ENCODE data around the gene STIL.
"Not testable (repeated sequence)": the region's sequence is repeated elsewhere in the genome, so short reads cannot be mapped to it uniquely, and the experiment has no call there.

Gene STIL

DNA sequence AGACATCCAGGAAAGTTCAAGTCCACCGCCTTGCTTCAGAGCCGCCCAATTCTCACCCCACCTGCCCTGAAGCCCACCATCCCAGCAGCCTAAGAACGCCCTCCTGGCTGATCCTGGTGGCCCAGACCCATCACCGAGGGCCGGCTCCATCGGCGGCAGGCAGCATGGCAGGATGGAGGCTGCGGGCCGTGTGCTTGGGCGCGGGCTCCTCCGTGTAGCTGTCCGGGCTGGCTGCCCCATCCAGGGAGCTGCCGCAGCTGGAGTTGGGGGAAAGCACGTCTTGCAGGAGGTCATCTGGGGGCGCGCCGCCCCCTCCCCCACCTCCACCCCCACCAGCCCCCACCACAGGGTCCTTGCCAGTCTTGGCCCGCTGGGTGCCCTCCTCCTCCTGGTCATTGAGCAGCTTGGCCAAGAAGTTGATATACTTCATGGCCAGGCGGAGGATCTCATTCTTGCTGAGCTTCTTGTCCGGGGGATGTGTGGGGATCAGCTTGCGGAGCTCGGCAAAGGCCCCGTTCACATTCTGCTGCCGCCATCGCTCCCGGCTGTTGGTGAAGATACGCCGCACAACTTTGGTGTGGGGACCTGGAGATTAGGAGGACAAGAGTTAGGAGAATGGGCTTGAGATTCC lies 94.2 kb downstream of the STIL start:
- no peak for DNase-seq (ENCODE audit: low read depth in 2 of 2)

DNA sequence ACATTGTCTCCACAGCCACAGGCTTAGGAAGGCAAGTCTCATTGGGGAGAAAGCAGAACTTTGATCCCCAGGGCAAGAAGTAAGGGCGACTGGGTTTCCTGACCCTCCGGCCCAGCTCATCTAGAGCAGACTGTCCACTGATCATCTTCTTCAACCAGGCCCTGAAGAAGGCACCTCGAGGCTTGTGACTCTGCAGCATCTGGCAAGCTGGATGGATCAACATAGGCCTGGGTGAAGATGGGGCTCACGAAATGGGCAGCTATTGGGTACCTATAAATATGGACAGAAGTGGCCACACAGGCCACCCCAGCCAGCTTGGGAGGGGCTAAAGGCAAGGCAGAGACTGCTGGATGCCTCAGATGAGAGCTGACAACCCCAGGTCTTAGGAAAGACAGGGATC lies 94.9 kb downstream of the STIL start:
- DNase-seq (ENCODE audit: low read depth in 2 of 2), result no peak

DNA sequence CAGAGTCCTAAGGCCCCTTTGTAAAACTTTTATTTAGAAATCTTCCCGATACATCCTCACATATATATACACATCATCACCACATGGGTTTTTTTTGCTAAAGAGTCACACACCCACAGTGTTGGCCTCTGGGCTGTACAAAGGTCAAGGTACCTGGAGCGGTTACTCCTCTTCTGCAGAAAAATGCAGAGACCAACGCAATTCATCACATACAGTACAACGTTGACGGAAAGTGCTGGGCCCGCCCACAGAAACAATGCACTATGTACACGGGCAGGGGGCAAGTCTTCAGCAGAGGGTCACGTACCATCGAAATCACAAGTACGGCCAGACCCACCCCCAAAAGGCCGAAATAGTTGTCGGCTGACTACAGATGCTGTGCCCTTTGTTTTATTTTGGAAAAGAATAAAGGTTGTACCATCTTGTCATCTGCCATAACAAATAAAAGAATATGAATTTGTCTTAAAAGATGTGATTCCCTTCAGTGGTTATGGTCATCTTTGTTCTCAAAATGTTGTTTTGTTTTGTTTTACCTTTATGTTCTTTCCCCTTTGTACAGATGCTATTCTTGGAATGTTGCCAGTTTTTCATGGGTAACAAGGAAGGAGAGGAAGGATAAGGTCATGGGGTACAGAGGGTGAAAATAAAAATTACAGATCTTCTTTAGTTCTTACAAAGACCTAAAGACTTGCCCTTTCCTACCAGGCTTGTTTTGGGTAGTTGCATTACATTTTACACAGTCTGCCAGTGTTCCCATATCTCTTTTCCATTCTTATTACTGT lies 97.5 kb downstream of the STIL start:
- DNase-seq (ENCODE audit: low read depth in 2 of 2), result no peak

DNA sequence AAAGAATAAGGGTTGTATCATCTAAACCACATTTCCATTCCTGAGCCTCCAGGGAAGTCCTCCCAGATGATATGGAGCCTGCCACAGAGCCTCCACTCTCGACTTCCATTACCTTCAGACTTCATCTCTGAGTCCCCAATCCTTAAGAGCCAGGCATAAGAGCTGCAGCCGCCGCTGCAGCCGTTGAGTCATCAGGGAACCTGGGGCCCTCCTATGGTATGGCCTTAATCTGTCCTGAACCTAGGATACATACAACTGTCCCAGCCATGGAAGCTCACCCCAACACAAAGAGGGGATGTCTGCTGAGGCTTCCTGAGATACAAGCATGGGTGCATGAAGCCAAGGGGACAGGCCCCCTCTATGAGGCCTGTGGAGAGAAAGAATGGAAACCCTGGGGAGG lies 98.2 kb downstream of the STIL start:
- DNase-seq (ENCODE audit: low read depth in 2 of 2), result no peak

DNA sequence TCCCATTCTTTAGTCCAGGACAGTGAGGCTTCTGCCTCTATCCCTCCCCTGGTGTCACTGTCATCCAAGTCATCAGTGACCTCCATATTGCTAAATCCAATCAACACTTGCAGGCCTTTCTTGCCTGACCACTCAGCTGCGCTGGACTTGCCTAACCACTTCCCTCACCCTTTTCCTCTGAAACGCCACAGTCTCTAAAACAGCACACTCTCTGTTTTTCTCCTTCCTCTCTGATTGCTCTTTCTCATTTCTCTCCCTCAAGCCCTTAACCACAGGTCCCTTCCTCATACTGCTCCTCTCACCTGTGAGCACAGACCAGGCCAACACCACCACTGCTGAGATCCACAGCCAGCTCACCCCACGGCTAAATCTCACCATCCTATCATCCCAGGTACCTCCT lies 99.4 kb downstream of the STIL start:
- DNase-seq (ENCODE audit: low read depth in 2 of 2), result no peak

DNA sequence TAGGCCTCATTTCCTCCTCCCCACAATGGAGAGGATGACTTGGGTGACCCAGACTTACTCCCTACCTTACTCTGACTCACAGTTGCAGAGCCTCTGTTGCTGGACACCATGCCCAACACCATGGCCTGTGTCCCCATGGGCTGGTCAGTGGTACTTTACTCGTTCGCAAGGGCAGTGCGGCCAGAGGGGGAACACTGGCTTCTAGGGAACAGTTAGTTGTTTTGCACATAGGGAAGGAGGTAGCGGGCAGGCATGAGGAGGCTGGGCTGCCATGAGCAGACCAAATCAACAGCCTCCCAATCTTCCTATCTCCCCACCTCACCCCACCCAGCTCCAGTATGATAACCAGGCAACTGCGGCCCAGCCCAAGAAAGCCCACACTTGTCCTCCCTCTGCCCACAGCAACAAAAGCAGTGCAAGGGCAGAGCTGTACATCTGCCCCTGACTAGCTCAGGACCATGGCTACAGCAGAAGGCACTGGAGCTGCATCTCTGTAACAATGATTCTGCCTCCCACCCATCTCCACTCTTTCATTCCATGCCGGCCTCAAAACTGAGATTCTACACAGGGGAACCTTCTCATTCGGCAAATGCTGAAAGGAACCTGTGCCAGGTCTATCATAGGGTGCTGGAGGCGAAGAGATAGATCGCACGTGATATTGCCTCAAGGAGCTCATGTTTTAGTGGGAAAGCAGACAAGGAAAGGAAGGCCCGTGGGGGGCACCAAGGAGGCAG lies 100.5 kb downstream of the STIL start:
- no peak for DNase-seq (ENCODE audit: low read depth in 2 of 2)

DNA sequence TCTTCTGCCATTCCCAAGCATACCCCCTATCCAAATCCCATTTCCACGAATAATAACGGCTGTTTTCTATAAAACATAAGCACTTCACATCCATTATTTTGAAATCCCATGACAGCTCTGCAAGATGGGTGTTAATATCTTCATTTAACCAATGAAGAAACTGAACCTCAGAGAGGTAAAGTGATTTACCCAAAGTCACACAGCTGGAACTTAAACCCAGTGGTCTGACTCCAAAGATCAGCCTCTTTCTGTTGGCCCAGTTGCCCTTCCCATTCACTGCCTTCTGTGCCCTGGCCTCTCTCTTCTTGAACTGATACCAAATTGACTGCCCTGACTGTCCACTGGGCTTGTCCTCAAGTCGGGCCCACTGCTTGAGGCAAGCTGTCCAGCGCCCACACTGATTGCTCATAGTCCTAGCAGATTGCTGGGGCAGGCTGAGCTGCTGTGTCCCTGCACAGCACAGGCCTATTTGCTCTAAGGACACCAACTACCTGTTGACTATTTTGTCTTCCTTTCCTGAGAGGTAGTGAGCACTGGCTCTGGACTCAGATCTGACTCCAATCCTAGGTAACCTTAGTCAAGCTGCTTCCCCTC lies 101.2 kb downstream of the STIL start:
- no peak for DNase-seq (ENCODE audit: low read depth in 2 of 2)

DNA sequence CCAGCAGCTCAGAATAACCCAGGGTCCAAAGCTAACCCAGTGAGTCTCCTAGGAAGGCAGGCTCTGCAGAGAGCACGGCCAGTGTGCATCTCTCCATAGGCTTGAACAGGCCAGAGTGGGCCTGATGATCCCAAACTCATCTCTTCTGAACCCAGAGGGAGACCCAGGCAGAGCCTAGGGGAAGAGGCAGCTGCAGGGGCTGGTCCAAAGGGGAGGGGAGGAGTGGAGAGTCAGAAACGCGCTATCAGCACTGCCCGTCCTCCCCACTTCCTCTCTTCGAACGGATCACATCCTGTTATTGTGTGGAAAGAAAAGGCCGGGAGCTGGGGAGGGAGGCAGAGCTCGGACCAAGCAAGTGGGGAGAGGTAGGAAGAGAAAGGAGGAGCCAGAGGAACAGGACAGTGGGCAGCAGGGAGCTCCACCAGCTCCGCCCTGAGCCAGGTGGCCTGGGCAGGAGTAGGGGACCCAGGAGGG lies 102.1 kb downstream of the STIL start:
- DNase-seq (ENCODE audit: low read depth in 2 of 2), result no peak

DNA sequence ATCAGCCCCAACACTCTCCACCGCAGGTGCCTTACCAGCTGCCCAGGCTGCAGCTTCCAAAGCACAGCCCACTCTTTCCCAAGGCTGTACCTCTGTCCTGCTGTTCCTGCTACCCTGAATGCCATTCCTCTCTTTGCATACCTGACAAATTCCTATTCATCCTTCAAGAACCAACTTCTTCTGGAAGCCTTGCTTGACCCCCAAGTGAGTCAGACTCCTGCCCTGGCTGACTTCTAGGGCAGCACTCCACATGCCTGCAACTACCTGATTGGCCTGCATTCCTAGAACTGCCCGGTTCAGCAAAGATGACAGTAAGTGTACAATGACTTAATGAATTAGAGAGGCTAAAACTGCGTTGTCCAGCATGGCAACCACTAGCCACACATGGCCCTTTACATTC lies 103.3 kb downstream of the STIL start:
- no peak for DNase-seq (ENCODE audit: low read depth in 2 of 2)

DNA sequence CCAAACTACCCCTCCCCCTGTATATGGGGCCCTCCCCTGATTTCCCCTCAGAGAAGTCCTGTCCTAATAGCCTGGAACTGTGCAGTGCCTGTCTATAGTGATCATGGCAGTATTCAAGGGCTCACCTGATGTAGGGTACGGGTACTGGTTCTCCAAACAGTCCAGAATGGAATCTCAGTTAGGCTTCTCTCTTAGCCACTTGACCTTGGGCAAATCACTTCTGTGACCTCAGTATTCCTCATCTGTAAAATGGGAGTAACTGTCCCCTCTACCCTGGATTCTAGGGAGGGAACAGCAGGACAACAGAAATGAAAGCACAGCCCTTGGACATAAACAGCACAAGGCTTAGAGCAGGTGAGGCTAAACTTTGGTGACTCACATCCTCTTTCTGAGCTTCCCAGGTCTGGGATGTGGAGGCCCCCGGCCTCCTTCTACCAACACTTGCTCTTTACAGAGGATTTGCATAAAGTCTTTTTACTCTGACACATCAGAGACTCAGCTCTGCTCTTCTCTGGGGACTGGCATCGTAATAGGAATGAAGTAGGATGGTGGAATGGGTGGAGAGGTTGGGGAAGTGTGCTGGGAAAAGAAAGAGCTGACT lies 104.1 kb downstream of the STIL start:
- DNase-seq (ENCODE audit: low read depth in 2 of 2), result no peak

DNA sequence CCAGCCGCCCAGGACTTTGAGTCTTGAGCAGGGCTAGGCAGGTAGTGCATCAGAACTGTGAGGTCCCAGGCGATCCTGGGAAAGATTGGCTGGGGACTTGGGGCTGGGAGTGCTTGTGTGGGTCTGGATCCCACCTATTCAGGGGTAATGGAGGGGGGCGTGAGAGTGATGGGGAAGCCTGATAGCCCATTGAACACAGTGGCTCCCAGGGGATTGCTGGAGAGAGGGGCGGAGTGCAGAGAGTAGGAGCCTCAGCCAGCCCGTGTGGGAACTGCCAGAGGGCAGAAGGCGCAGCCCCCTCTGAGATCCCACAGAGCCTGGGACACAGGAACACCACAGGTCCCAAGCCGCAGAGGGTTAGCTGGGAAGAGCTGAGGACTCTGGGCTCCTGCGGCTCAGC lies 104.9 kb downstream of the STIL start:
- no peak for DNase-seq (ENCODE audit: low read depth in 2 of 2)

DNA sequence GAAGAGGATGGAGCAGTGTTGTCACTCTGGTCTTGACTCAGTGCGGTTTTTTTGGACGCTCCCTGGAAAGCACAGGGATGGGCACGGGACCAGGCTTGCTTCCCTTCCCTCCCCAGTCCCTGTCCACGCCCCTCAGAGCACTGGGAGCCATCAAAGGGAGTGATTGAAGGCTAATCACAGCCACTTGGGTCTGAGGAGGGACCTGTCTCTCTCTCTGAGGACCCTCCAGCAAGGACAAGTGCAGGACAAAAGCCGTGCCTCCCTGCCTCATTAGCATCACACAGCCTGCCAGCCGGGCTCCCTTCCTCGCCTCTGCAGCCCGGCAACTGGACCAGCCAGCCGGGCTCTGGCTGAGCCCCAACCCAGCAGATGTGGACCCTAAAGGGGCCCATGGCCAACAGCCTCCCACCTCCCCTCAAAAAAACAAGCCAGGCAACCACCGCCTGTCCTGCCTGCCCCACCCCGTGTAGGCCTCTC lies 105.5 kb downstream of the STIL start:
- no peak for DNase-seq (ENCODE audit: low read depth in 2 of 2)

DNA sequence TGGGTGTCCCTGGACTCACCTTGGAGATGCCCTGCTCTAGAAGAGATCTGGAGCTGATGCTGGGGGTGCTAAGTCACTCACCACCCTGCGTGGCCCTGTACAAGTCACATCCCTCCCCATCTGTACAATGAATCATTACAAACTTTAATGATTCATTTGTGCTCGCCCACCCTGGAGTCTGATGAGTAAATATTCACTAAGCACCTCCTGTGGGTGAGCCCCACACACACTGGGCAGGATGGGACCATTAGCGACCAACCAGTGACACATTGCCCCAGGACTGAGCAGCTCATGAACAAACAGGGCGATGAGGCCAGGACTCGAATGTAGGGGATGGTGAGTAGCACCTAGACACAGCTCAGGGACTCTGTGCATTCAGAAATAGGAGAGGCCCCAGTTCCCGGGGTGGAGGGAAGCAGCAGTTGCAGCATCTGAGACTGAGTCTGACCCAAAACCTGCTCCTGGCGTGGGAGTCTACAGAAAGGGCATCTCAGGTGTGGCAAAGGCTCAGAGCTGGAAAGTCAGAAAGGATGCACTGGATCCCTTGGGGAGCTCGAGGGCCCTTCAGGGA lies 106.1 kb downstream of the STIL start:
- DNase-seq (ENCODE audit: low read depth in 2 of 2), result no peak

DNA sequence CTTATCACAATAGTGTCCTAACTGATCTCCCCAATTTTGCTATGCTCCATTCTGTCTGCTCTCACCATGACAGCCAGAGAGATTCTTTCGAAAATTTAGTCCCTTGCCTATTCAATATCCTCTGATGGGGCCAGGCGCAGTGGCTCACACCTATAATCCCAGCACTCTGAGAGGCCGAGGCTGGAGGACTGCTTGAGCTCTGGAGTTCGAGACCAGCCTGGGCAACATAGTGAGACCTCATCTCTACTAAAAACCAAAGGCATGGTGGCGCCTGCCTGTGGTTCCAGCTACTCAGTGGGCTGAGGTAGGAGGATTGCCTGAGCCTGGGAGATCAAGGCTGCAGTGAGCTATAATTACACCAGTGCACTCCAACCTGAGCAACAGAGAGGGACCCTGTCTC lies 108.0 kb downstream of the STIL start:
- DNase-seq (ENCODE audit: low read depth in 2 of 2), result no peak

DNA sequence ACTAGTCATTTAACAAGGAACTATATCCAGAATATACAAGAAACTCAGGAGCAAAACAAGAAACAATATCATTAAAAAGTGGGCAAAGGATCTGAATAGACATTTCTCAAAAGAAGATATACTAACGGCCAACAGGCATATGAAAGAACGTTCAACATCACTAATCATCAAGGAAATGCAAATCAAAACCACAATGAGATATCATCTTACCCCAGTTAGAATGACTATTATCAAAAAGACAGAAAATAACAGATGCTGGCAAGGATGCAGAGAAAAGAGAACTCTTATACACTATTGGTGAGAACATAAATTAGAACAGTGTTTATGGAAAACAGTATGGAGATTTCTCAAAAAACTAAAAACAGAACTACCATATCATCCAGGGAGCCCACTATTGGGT lies 110.4 kb downstream of the STIL start:
- not testable (repeated sequence) for DNase-seq (ENCODE audit: low read depth in 2 of 2)

DNA sequence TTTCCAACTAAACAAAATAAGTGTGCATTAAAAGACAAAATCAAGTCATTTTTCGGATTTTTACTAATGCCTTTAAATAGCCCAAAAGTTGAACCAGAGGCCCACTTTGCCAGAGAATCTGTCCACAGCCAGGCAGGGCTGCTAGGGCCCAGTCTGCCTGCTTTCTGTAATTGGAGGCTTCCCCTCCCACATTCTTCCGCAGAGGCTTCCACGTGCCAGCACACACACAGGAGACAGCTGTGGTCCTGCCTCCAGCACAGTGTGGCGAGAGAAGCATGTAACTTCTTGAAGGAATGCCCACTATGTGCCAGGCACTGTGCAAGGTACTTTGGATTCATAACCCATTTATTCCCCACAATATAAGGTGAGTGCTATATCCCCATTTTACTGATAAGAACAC lies 112.8 kb downstream of the STIL start:
- no peak for DNase-seq (ENCODE audit: low read depth in 2 of 2)

Data from fibroblast of skin of left quadriceps (primary cell).